Astrocyte (in vitro differentiated cells and primary cell): ENCODE data around the gene KIF19. TPM values are rescaled to one million over a fixed set of nuclear protein-coding genes. Genes with fewer than 3 reads are reported as not detected.

ENCODE experiments used
- DNase-seq: peaks from one replicate; pipeline ENCODE4 v3.0.0-alpha.2; 2010; ENCODE audit warnings: low read depth
- FAIRE-seq: peaks from 2 replicates; lab custom pipeline; 2011; peaks lifted over from hg19 to GRCh38; lab: Jason Lieb, UNC
- H2AFZ ChIP-seq: 2 replicates; pipeline ENCODE4 v1.6.0; 2012; ENCODE audit warnings: low read depth, low read length, inconsistent platforms
- H3K27ac ChIP-seq: 2 replicates; pipeline ENCODE4 v1.5.1; 2011; ENCODE audit warnings: low read depth, low read length, inconsistent platforms
- H3K27me3 ChIP-seq: 2 replicates; pipeline ENCODE4 v1.6.0; 2011; ENCODE audit warnings: low read length, inconsistent platforms; ENCODE audit not compliant: insufficient read depth
- H3K36me3 ChIP-seq: 2 replicates; pipeline ENCODE4 v1.5.1; 2011; ENCODE audit warnings: low read length, inconsistent platforms; ENCODE audit not compliant: insufficient read depth
- H3K4me1 ChIP-seq: 2 replicates; pipeline ENCODE4 v1.5.1; 2011; ENCODE audit warnings: low read length, inconsistent platforms; ENCODE audit not compliant: insufficient read depth
- H3K4me2 ChIP-seq: 2 replicates; pipeline ENCODE4 v1.6.0; 2012; ENCODE audit warnings: low read length, inconsistent platforms
- H3K4me3 ChIP-seq: 2 replicates; pipeline ENCODE4 v1.5.1; 2011; ENCODE audit warnings: low read depth, mild to moderate bottlenecking, low read length, inconsistent platforms; ENCODE audit not compliant: insufficient read depth
- H3K79me2 ChIP-seq: 2 replicates; pipeline ENCODE4 v1.6.0; 2012; ENCODE audit warnings: mild to moderate bottlenecking, low read length, inconsistent platforms; ENCODE audit not compliant: insufficient read depth
- H3K9ac ChIP-seq: 2 replicates; pipeline ENCODE4 v1.6.0; 2012; ENCODE audit warnings: mild to moderate bottlenecking, low read length, inconsistent platforms
- H3K9me3 ChIP-seq: 2 replicates; pipeline ENCODE4 v1.5.1; 2012; ENCODE audit warnings: low read depth, mild to moderate bottlenecking, low read length, inconsistent platforms; ENCODE audit not compliant: insufficient read depth
- H4K20me1 ChIP-seq: 2 replicates; pipeline ENCODE4 v1.6.0; 2012; ENCODE audit warnings: low read length, inconsistent platforms; ENCODE audit not compliant: insufficient read depth
- H3K27ac Mint-ChIP-seq: one replicate; pipeline ENCODE4 v1.8.0; 2021; ENCODE audit warnings: mild to moderate bottlenecking, mixed read lengths; ENCODE audit not compliant: unreplicated experiment
- H3K27me3 Mint-ChIP-seq: one replicate; pipeline ENCODE4 v1.8.0; 2021; ENCODE audit warnings: low read depth, mixed read lengths; ENCODE audit not compliant: unreplicated experiment
- H3K36me3 Mint-ChIP-seq: one replicate; pipeline ENCODE4 v1.8.0; 2021; ENCODE audit warnings: low read depth, mixed read lengths; ENCODE audit not compliant: unreplicated experiment
- H3K4me1 Mint-ChIP-seq: one replicate; pipeline ENCODE4 v1.8.0; 2021; ENCODE audit warnings: low read depth, mixed read lengths; ENCODE audit not compliant: unreplicated experiment
- H3K4me3 Mint-ChIP-seq: one replicate; pipeline ENCODE4 v1.8.0; 2021; ENCODE audit warnings: mild to moderate bottlenecking, moderate library complexity, mixed read lengths; ENCODE audit not compliant: unreplicated experiment
- H3K9me3 Mint-ChIP-seq: one replicate; pipeline ENCODE4 v1.8.0; 2021; ENCODE audit warnings: mild to moderate bottlenecking, mixed read lengths; ENCODE audit not compliant: unreplicated experiment
- EZH2 ChIP-seq: IDR thresholded peaks from 2 replicates; pipeline ENCODE4 v1.6.1; 2012; ENCODE audit warnings: mild to moderate bottlenecking, low read length, inconsistent platforms; ENCODE audit not compliant: insufficient read depth
- total RNA-seq: library from RNA; stranded (reverse); gene quantifications from 2 replicates; pipeline ENCODE4 v1.2.1, GENCODE V29; 2021
- TF ChIP-seq, protein P1 (sequence below): IDR thresholded peaks from 2 replicates; pipeline ENCODE4 v1.5.1; 2011; ENCODE audit warnings: low read depth, mild to moderate bottlenecking, inconsistent platforms, low read length, moderate library complexity; ENCODE audit not compliant: insufficient read depth

The KIF19 gene
- total RNA-seq, 1 donor from 2014 or later: not detected

DNA sequence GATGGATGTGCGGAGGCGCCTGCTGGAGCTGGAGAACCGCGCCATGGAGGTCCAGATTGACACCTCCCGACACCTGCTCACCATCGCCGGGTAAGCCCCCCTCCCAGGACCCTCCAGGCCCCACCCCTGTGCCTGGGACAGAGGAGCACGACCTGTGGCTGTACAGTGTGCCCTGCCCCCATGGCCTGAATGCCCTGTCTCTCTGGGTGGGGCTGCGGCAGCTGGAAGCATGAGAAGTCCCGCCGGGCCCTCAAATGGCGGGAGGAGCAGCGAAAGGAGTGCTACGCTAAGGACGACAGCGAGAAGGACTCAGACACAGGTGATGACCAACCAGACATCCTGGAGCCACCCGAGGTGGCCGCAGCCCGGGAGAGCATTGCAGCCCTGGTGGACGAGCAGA is 24.5 kb downstream of the KIF19 start:
- H3K4me2 ChIP-seq: no peak overlapping the region
- Mint-ChIP-seq H3K4me1 (peaks cover 2% of the 10 kb centered on the region), H3K36me3 (no peaks in the 10 kb centered on the region), H3K4me3 (no peak overlapping the region), H3K27ac (no peak overlapping the region), H3K27me3 (peaks cover 69% of the 10 kb centered on the region), H3K9me3 (peaks cover 1% of the 10 kb centered on the region)
- peaks cover 22% of the 10 kb centered on the region for H3K27me3 ChIP-seq
- H3K4me3 ChIP-seq: no peak overlapping the region
- H3K27ac ChIP-seq: no peak overlapping the region
- no peak overlapping the region for H2AFZ ChIP-seq
- no peak for TF ChIP-seq EZH2
- TF ChIP-seq, protein P1, sequence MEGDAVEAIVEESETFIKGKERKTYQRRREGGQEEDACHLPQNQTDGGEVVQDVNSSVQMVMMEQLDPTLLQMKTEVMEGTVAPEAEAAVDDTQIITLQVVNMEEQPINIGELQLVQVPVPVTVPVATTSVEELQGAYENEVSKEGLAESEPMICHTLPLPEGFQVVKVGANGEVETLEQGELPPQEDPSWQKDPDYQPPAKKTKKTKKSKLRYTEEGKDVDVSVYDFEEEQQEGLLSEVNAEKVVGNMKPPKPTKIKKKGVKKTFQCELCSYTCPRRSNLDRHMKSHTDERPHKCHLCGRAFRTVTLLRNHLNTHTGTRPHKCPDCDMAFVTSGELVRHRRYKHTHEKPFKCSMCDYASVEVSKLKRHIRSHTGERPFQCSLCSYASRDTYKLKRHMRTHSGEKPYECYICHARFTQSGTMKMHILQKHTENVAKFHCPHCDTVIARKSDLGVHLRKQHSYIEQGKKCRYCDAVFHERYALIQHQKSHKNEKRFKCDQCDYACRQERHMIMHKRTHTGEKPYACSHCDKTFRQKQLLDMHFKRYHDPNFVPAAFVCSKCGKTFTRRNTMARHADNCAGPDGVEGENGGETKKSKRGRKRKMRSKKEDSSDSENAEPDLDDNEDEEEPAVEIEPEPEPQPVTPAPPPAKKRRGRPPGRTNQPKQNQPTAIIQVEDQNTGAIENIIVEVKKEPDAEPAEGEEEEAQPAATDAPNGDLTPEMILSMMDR: no peak
- no peak overlapping the region for H3K9ac ChIP-seq
- H3K79me2 ChIP-seq: no peaks in the 10 kb centered on the region
- no peaks in the 10 kb centered on the region for H3K36me3 ChIP-seq
- peaks cover 1% of the 10 kb centered on the region for H3K4me1 ChIP-seq
- H3K9me3 ChIP-seq: no peaks in the 10 kb centered on the region
- H4K20me1 ChIP-seq: no peaks in the 10 kb centered on the region
- no peak for DNase-seq
- no peak for FAIRE-seq

- no peaks in the 10 kb centered on the region for H3K36me3 ChIP-seq
- no peak overlapping the region for H3K4me3 ChIP-seq
- Mint-ChIP-seq H3K4me1 (no peaks in the 10 kb centered on the region), H3K27me3 (peaks cover 75% of the 10 kb centered on the region), H3K9me3 (peaks cover 1% of the 10 kb centered on the region), H3K4me3 (no peak overlapping the region), H3K36me3 (no peaks in the 10 kb centered on the region), H3K27ac (no peak overlapping the region)
- no peak overlapping the region for H3K27ac ChIP-seq
- H2AFZ ChIP-seq: no peak overlapping the region
- no peak overlapping the region for H3K4me2 ChIP-seq
- H3K27me3 ChIP-seq: peaks cover 27% of the 10 kb centered on the region
- no peak for DNase-seq
- FAIRE-seq: no peak
- no peak overlapping the region for H3K9ac ChIP-seq
- no peaks in the 10 kb centered on the region for H3K9me3 ChIP-seq
- no peaks in the 10 kb centered on the region for H3K4me1 ChIP-seq
- TF ChIP-seq, protein P1: no peak
- TF ChIP-seq EZH2: peak; percentile 57
- no peaks in the 10 kb centered on the region for H4K20me1 ChIP-seq
- no peaks in the 10 kb centered on the region for H3K79me2 ChIP-seq
Measured at GRCh38 chr17:74351552-74352210, 25.7 kb downstream of the KIF19 start.

DNA sequence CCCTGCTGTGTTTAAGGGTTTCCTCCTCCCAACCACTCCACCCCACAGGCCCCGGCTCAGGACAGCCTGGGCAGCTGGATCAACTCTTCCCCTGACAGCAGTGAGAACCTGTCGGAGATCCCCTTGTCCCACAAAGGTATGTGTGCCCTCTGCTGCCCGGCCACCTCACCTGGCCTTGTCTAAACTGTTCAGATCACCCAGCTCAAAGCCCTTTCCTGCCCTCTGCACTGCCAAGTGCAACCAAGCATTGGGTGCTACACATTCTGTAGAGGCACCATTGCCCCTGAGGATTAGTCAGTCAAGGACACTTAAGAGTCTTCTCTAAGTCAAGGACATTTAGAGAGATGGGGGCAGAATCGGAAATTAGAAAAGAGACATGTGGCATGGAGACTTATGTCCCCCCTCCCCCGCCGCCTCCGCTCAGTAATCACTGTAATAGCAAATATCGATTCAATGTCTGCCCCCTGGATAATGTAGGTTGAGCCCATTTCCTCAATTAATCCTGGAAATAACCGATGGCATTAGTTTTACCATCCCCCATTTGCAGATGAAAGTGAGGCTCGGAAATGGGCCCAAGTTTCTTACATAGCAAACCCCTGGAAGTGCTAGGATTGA is 27.5 kb downstream of the KIF19 start:
- TF ChIP-seq EZH2: no peak
- TF ChIP-seq, protein P1: no peak
- no peaks in the 10 kb centered on the region for H3K4me1 Mint-ChIP-seq
- H3K9me3 Mint-ChIP-seq: peaks cover 2% of the 10 kb centered on the region
- Histone ChIP-seq H3K27ac (no peak overlapping the region), H3K4me2 (no peak overlapping the region), H3K9me3 (no peaks in the 10 kb centered on the region), H3K36me3 (no peaks in the 10 kb centered on the region), H3K4me3 (no peak overlapping the region), H3K79me2 (no peaks in the 10 kb centered on the region), H2AFZ (no peak overlapping the region), H3K4me1 (no peaks in the 10 kb centered on the region), H4K20me1 (no peaks in the 10 kb centered on the region), H3K27me3 (peaks cover 30% of the 10 kb centered on the region), H3K9ac (no peak overlapping the region)
- peaks cover 1% of the 10 kb centered on the region for H3K36me3 Mint-ChIP-seq
- no peak overlapping the region for H3K27ac Mint-ChIP-seq
- peaks cover 67% of the 10 kb centered on the region for H3K27me3 Mint-ChIP-seq
- no peak for FAIRE-seq
- no peak overlapping the region for H3K4me3 Mint-ChIP-seq
- no peak for DNase-seq
